ENCODE measurements around the gene THTPA. TPM values are rescaled to one million over a fixed set of nuclear protein-coding genes. Genes with fewer than 3 reads are reported as not detected.
"Not testable (repeated sequence)": the region's sequence is repeated elsewhere in the genome, so short reads cannot be mapped to it uniquely, and the experiment has no call there.

THTPA gene
- total RNA-seq, 1 donor, result 11.5 TPM

DNA sequence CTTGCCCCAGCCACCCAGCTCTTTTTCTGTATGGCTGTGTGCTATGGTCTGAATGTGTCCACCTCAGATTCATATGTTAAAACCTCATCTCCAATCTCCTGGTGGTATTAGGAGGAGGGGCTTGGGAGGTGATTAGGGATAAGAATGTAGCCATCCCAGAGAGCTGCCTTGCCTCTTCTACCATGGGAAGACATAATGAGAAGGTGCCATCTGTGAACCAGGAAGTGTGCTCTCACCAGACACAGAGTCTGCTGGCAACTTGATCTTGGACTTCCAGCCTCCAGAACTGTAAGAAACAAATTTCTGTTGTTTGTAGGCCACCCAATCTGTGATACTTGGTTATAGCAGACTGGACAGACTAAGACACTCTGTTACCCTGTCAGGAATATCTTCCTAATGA, 45.4 kb downstream of the THTPA start:
- H3K9me3 ChIP-seq (ENCODE audit: low read depth, low read length), result no peaks in the 10 kb centered on the region
- H3K27me3 ChIP-seq (ENCODE audit: insufficient read depth, low read length), result no peaks in the 10 kb centered on the region
- H3K4me1 ChIP-seq (ENCODE audit: insufficient read depth, low read length), result no peaks in the 10 kb centered on the region
- no peak overlapping the region for H3K4me3 ChIP-seq (ENCODE audit: low read length)

DNA sequence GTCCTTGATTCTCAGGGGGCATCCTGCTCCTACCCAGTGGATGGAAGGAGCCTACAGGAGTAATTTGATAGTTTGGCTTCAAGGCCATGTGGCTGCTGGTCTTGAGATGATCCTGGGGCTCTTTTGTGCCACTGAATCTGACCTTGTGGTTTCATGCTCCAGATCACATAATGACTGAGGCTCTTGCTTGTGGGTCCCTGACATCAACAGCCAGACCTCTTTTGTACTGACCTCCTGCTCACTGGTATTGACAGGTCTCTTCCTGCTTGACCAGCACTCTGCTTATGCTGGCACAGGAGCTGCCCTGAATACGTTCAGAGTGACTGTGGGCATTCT, 45.7 kb downstream of the THTPA start:
- H3K27me3 ChIP-seq (ENCODE audit: insufficient read depth, low read length), result no peaks in the 10 kb centered on the region
- no peaks in the 10 kb centered on the region for H3K9me3 ChIP-seq (ENCODE audit: low read depth, low read length)
- no peak overlapping the region for H3K4me3 ChIP-seq (ENCODE audit: low read length)
- no peaks in the 10 kb centered on the region for H3K4me1 ChIP-seq (ENCODE audit: insufficient read depth, low read length)

DNA sequence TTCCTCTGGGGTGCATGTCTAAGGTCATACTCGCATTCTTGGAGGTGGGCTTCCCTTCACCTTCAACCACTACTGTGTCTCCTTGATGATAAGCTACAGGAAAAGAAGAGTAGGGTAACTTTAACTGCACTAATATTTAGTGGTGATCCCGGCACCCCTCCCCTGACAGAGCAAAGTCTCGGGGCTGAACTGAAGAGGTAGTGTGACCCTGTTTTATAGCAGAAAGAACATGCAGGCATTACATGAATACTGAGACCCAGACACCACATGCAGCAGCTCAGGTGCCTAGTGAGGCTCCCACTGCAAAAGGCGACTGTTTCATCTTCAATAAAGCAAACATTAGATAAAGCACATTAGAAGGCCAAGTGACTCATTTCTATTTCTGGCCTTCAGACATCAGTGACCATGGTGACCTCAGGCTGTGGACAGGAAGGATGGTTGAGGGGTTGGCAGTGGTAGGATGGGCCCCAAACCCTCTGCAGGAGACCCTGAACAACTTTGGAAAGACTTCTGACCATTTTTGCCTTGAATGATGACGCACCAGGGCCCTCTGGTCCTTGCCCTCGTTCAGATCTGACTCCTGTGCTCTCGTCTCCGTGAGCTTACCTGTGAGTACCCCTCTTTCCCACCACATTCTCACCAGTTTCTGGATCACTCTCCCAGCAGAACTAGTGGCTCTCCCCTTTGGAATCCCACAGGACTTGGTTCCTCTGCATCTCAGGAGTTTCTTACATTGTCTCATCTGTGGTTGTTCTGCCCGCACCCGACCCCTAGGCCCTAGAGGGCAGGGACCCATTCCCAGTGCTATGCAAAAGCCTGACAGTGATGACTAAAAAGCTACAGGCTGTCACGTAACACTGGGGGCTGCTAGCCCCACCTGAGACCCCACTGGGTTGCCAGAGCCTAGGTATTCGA, 46.4 kb downstream of the THTPA start:
- Histone ChIP-seq H3K9me3 (ENCODE audit: low read depth, low read length) (no peaks in the 10 kb centered on the region), H3K4me3 (ENCODE audit: low read length) (no peak overlapping the region), H3K27me3 (ENCODE audit: insufficient read depth, low read length) (no peaks in the 10 kb centered on the region), H3K4me1 (ENCODE audit: insufficient read depth, low read length) (no peaks in the 10 kb centered on the region)

DNA sequence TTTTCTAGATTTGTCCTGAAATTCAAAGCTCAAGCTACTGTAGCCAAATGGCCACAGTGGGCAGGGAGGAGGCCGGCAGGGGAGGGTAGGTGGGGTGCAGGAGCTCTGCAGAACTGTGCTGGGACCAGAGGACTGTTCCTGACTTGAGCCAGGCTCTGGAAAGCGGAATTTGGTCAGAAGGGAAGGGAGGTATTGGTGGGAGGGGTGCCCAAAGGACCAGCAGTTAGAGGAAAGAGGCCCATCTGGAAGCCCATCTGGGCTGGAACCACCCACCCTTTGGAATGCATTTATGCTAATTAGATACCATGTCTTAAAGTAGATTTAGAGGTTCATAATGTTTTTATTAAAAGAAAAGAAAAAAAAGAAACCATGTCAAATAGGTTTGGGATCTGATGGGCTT, 47.0 kb downstream of the THTPA start:
- Histone ChIP-seq H3K4me1 (ENCODE audit: insufficient read depth, low read length) (no peaks in the 10 kb centered on the region), H3K4me3 (ENCODE audit: low read length) (no peak overlapping the region), H3K9me3 (ENCODE audit: low read depth, low read length) (no peaks in the 10 kb centered on the region), H3K27me3 (ENCODE audit: insufficient read depth, low read length) (no peaks in the 10 kb centered on the region)

DNA sequence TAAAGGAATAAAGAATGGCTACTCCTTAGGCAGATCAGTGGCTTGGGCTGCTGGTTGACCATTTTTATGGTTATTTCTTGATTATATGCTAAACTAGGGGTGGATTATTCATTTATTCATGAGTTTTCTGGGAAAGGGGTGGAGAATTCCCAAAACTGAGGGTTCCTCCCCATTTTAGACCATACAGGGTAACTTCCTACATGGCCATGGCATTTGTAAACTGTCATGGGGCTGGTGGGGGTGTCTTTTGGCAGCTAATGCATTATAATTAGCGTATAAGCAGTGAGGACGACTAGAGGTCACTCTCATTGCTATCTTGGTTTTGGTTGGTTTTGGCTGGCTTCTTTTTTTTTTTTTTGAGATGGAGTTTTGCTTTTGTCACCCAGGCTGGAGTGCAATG, 48.1 kb downstream of the THTPA start:
- Histone ChIP-seq H3K4me3 (ENCODE audit: low read length) (no peak overlapping the region), H3K9me3 (ENCODE audit: low read depth, low read length) (no peaks in the 10 kb centered on the region), H3K4me1 (ENCODE audit: insufficient read depth, low read length) (no peaks in the 10 kb centered on the region), H3K27me3 (ENCODE audit: insufficient read depth, low read length) (no peaks in the 10 kb centered on the region)

DNA sequence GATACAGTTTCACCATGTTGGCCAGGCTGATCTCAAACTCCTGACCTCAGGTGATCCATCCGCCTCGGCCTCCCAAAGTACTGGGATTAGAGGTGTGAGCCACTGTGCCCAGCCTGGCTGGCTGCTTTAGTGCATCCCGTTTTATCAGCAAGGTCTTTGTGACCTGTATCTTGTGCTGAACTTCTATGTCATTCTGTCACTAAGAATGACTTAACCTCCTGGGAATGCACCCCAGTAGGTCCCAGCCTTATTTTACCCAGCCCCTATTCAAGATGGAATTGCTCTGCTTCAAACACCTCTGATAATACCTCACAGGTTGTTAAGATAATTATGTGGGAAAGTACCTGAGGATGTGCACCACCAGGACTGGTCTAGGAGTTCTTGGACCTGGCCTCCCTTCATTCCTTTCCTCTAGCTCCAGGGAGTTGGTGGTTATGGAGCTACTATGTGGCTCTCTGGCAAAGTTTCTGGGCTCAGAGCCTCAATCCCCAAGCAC, 48.7 kb downstream of the THTPA start:
- H3K27me3 ChIP-seq (ENCODE audit: insufficient read depth, low read length), result no peaks in the 10 kb centered on the region
- H3K4me1 ChIP-seq (ENCODE audit: insufficient read depth, low read length), result peaks cover 3% of the 10 kb centered on the region
- no peak overlapping the region for H3K4me3 ChIP-seq (ENCODE audit: low read length)
- H3K9me3 ChIP-seq (ENCODE audit: low read depth, low read length), result no peaks in the 10 kb centered on the region

DNA sequence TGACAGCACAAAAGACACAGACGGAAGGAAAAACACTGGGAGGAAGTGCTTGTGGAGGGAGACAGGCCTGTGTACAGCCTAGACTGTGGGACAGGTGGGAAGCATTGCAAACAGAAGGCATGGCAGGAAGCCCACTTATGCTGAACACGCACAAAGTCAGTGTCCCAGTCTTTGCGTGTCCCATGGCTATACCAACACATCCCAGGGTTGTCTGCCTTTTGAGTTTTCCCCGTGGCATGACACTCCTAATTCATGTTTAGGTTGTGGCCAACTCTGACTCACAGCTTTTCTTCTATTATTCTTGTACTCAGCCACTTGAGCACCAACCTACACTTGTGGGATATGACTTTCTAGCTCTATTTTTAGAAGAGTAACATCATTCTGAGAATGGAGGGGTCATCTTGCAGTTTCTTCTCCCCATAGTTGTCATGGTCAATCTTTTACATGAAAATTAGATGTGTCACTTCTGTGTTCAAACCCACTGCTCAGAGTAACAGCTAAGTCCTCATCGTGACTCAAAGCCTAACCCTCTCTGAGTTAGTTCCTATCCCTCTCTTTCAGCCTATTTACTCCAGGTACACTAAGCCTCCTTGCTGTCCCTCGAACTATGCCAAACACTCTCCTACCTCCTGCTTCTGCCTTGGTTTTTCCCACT, 50.0 kb downstream of the THTPA start:
- Histone ChIP-seq H3K27me3 (ENCODE audit: insufficient read depth, low read length) (no peaks in the 10 kb centered on the region), H3K9me3 (ENCODE audit: low read depth, low read length) (no peaks in the 10 kb centered on the region), H3K4me3 (ENCODE audit: low read length) (no peak overlapping the region), H3K4me1 (ENCODE audit: insufficient read depth, low read length) (peaks cover 16% of the 10 kb centered on the region)

DNA sequence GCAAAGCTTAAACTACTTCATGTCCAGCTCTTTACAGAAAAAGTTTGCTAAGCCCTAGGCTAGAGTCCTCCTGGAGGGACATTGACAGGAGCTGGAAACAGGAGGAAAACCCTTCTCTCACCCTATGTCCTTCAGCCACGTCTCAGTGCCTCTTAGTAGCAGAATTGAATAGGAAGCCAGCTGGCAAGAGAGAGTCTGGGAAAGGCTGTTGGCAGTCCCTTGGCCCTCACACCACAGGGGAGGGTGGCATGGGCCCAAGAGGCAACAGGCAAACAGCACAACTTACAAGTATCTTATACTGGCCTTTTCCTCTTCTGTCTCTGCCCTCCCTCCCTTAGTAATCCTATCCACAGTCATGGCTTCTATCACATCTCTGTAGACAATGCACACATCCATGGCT, 52.4 kb downstream of the THTPA start:
- no peaks in the 10 kb centered on the region for H3K9me3 ChIP-seq (ENCODE audit: low read depth, low read length)

DNA sequence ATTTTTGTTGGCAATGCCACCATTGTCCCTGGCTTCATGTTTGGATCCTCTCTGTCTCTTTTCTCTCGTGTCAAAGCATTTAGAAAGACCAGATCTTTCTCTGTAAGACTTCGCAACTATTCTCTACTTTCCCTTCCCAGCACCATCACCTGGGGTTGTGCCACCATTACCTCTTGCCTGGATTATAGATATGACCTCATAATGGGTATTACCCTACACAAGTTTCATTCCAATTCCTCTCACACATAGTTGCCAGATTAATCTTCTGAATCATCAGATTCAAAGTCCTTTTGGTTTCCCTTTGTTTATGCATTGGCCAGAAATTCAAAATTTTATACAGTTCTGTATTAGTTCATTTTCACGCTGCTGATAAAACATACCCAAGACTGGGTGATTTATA, 52.9 kb downstream of the THTPA start:
- H3K4me3 ChIP-seq (ENCODE audit: low read length), result no peak overlapping the region
- no peaks in the 10 kb centered on the region for H3K27me3 ChIP-seq (ENCODE audit: insufficient read depth, low read length)
- H3K4me1 ChIP-seq (ENCODE audit: insufficient read depth, low read length), result peaks cover 20% of the 10 kb centered on the region
- no peaks in the 10 kb centered on the region for H3K9me3 ChIP-seq (ENCODE audit: low read depth, low read length)

More for the DNA sequence above, 52.4 kb downstream of the THTPA start:
- Histone ChIP-seq H3K27me3 (ENCODE audit: insufficient read depth, low read length) (no peaks in the 10 kb centered on the region), H3K4me3 (ENCODE audit: low read length) (no peak overlapping the region), H3K4me1 (ENCODE audit: insufficient read depth, low read length) (peaks cover 20% of the 10 kb centered on the region)

DNA sequence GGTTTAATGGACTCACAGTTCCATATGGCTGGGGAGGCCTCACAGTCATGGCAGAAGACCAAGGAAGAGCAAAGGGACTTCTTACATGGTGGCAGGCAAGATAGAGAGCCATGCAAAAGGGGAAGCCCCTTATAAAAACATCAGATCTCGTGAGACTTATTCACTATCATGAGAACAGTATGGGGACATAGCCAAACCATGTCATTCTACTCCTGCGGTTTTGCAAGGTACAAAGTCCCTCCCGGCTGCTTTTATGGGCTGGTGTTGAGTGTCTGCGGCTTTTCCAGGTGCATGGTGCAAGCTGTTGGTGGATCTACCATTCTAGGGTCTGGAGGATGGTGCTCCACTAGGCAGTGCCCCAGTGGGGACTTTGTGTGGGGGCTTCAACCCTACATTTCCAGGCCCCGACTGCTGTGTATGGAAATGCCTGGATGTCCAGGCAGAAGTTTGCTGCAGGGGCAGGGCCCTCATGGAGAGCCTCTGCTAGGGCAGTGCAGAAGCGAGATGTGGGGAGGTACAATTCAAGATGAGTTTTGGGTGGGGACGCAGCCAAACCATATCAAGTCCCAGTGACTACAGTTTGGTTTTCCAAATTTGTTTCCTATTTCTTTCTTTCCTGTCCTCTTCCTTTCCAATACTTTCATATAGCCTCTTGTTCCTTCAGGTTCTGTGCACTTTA, 53.5 kb downstream of the THTPA start:
- peaks cover 20% of the 10 kb centered on the region for H3K4me1 ChIP-seq (ENCODE audit: insufficient read depth, low read length)
- not testable (repeated sequence) for H3K4me3 ChIP-seq (ENCODE audit: low read length); H3K27me3 ChIP-seq (ENCODE audit: insufficient read depth, low read length); H3K9me3 ChIP-seq (ENCODE audit: low read depth, low read length)

Other genes with a start within 250 kb of the THTPA start
- 3.4 TPM for gene BCL2L2, start 249.4 kb upstream of the THTPA start, total RNA-seq
- 51.0 TPM for gene PABPN1, start 234.8 kb upstream of the THTPA start, total RNA-seq
- gene SLC22A17, start 203.4 kb upstream of the THTPA start, total RNA-seq, result 5.6 TPM
- not detected for gene EFS, start 191.1 kb upstream of the THTPA start, total RNA-seq
- not detected for gene IL25, start 183.5 kb upstream of the THTPA start, total RNA-seq
- 22.0 TPM for gene CMTM5, start 179.2 kb upstream of the THTPA start, total RNA-seq
- not detected for gene MYH6, start 148.0 kb upstream of the THTPA start, total RNA-seq
- not detected for gene MYH7, start 120.6 kb upstream of the THTPA start, total RNA-seq
- gene NGDN, start 86.6 kb upstream of the THTPA start, total RNA-seq, result 92.7 TPM
- under 0.01 TPM for gene ZFHX2, start 4.5 kb upstream of the THTPA start, total RNA-seq
- 53.1 TPM for gene AP1G2, start 11.5 kb downstream of the THTPA start, total RNA-seq
- gene JPH4, start 22.5 kb downstream of the THTPA start, total RNA-seq, result not detected
- gene DHRS2, start 80.1 kb downstream of the THTPA start, total RNA-seq, result not detected